Esophagus muscularis mucosa (tissue), 4 donors: Measurements from ENCODE around the gene PLGRKT.

Experiments
- EP300 ChIP-seq: sonication (generic); formaldehyde crosslinking; IDR thresholded peaks from one replicate; pipeline ENCODE4 v1.6.1; 2017; ENCODE audit warnings: antibody characterized with exemption
- POLR2A ChIP-seq: fragments of 450-650 bp; IDR thresholded peaks from one replicate; pipeline ENCODE4 v1.6.1; 2017; ENCODE audit warnings: antibody characterized with exemption, moderate library complexity, mild to moderate bottlenecking, low read depth
- TF ChIP-seq, protein P1 (sequence below), 3 experiments: fragments of 200-600 bp in 2 of 3; fragments of 450-650 bp in 1 of 3; sonication (generic) in 2 of 3; IDR thresholded peaks; one replicate each; pipeline ENCODE4 v1.5.1; 2017 to 2019; ENCODE audit warnings: antibody characterized with exemption in 3 of 3, mild to moderate bottlenecking in 2 of 3, moderate library complexity in 1 of 3

GRCh38 chr9:5427005-5427404 lies 10.7 kb downstream of the PLGRKT start:
- TF ChIP-seq, protein P1, sequence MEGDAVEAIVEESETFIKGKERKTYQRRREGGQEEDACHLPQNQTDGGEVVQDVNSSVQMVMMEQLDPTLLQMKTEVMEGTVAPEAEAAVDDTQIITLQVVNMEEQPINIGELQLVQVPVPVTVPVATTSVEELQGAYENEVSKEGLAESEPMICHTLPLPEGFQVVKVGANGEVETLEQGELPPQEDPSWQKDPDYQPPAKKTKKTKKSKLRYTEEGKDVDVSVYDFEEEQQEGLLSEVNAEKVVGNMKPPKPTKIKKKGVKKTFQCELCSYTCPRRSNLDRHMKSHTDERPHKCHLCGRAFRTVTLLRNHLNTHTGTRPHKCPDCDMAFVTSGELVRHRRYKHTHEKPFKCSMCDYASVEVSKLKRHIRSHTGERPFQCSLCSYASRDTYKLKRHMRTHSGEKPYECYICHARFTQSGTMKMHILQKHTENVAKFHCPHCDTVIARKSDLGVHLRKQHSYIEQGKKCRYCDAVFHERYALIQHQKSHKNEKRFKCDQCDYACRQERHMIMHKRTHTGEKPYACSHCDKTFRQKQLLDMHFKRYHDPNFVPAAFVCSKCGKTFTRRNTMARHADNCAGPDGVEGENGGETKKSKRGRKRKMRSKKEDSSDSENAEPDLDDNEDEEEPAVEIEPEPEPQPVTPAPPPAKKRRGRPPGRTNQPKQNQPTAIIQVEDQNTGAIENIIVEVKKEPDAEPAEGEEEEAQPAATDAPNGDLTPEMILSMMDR (IDR thresholded peaks at IDR 0.05), result no peak
- TF ChIP-seq POLR2A (no peak), EP300 (no peak)
